ENCODE results near the gene SMIM45.

- TF ChIP-seq ZNF274 (IDR thresholded peaks at IDR 0.05; ENCODE audit: low read depth, low read length) (no peak), YY1 (IDR thresholded peaks at IDR 0.05; ENCODE audit: insufficient read depth, insufficient read length) (no peak), SUZ12 (IDR thresholded peaks at IDR 0.05; ENCODE audit: extremely low read depth, insufficient read depth, insufficient read length) (no peak)
These were observed 12.2 kb downstream of the SMIM45 start for GRCh38 chr22:41964112-41964491.

All from NT2/D1 (cell line).